ENCODE data around the gene SLC23A1.

GRCh38 chr5:139410993-139411828, 28.1 kb upstream of the SLC23A1 start:
- TF ChIP-seq, protein P1, sequence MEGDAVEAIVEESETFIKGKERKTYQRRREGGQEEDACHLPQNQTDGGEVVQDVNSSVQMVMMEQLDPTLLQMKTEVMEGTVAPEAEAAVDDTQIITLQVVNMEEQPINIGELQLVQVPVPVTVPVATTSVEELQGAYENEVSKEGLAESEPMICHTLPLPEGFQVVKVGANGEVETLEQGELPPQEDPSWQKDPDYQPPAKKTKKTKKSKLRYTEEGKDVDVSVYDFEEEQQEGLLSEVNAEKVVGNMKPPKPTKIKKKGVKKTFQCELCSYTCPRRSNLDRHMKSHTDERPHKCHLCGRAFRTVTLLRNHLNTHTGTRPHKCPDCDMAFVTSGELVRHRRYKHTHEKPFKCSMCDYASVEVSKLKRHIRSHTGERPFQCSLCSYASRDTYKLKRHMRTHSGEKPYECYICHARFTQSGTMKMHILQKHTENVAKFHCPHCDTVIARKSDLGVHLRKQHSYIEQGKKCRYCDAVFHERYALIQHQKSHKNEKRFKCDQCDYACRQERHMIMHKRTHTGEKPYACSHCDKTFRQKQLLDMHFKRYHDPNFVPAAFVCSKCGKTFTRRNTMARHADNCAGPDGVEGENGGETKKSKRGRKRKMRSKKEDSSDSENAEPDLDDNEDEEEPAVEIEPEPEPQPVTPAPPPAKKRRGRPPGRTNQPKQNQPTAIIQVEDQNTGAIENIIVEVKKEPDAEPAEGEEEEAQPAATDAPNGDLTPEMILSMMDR (conservative IDR thresholded peaks at IDR 0.05; ENCODE audit: low read depth, low read length), result no peak
- no peak for TF ChIP-seq EZH2 (IDR thresholded peaks at IDR 0.05; ENCODE audit: borderline replicate concordance, low read depth, low read length, poor library complexity, severe bottlenecking)

Data from A673 (cell line).